ENCODE data around the gene ERCC3.
"Not testable (repeated sequence)": the region's sequence is repeated elsewhere in the genome, so short reads cannot be mapped to it uniquely, and the experiment has no call there.

Gene ERCC3

GRCh38 chr2:127288274-127288673, 5.7 kb downstream of the ERCC3 start:
- intact Hi-C loops (cut with DNase I), result loop anchor here (10.0 kb wide), 1 partner anchor 203 kb away; no protein-coding TSS in a partner anchor
- DNase-seq, result no peak

GRCh38 chr2:127283275-127283674, 10.7 kb downstream of the ERCC3 start:
- DNase-seq, result no peak
- intact Hi-C loops (cut with DNase I), result loop anchor here (10.0 kb wide), 1 partner anchor 198 kb away; no protein-coding TSS in a partner anchor

GRCh38 chr2:127280693-127281092, 13.3 kb downstream of the ERCC3 start:
- intact Hi-C loops (cut with DNase I), result loop anchor here (10.0 kb wide), 1 partner anchor 196 kb away; no protein-coding TSS in a partner anchor
- DNase-seq, result no peak

- intact Hi-C loops (cut with DNase I), result loop anchor here (10.0 kb wide), 1 partner anchor 195 kb away; no protein-coding TSS in a partner anchor
- no peak for DNase-seq
Observed at GRCh38 chr2:127279781-127280180, 14.2 kb downstream of the ERCC3 start.

GRCh38 chr2:127278959-127279358, 15.0 kb downstream of the ERCC3 start:
- intact Hi-C loops (cut with DNase I), result no loop called here
- peak in 1 of 42 donors; percentile 31 for DNase-seq

GRCh38 chr2:127277028-127277427, 16.9 kb downstream of the ERCC3 start:
- intact Hi-C loops (cut with DNase I), result no loop called here
- DNase-seq, result peak in 2 of 42 donors; percentile 14 to 31

- DNase-seq, result peak in 10 of 42 donors; percentile 11 to 42 (median 22)
- intact Hi-C loops (cut with DNase I), result no loop called here
Observed at GRCh38 chr2:127275789-127276188, 18.2 kb downstream of the ERCC3 start.

- intact Hi-C loops (cut with DNase I), result no loop called here
- peak in 25 of 42 donors; percentile 11 to 74 (median 39) for DNase-seq
Observed at GRCh38 chr2:127275356-127275755, 18.6 kb downstream of the ERCC3 start.

- intact Hi-C loops (cut with DNase I), result no loop called here
- no peak for DNase-seq
Observed at GRCh38 chr2:127270663-127271062, 23.3 kb downstream of the ERCC3 start.

GRCh38 chr2:127261804-127262406, 32.0 kb downstream of the ERCC3 start:
- no peak for DNase-seq
- intact Hi-C loops (cut with DNase I), result no loop called here

- intact Hi-C loops (cut with DNase I), result no loop called here
- no peak for DNase-seq
Observed at GRCh38 chr2:127259355-127259754, 34.6 kb downstream of the ERCC3 start.

- intact Hi-C loops (cut with DNase I), result no loop called here
- no peak for DNase-seq
Observed at GRCh38 chr2:127256866-127257265, 37.1 kb downstream of the ERCC3 start.

GRCh38 chr2:127256381-127256780, 37.6 kb downstream of the ERCC3 start:
- intact Hi-C loops (cut with DNase I), result no loop called here
- no peak for DNase-seq

- no peak for DNase-seq
- intact Hi-C loops (cut with DNase I), result no loop called here
Observed at GRCh38 chr2:127255721-127256120, 38.2 kb downstream of the ERCC3 start.

GRCh38 chr2:127255146-127255545, 38.8 kb downstream of the ERCC3 start:
- intact Hi-C loops (cut with DNase I), result no loop called here
- no peak for DNase-seq

GRCh38 chr2:127254386-127254981, 39.5 kb downstream of the ERCC3 start:
- DNase-seq, result no peak
- intact Hi-C loops (cut with DNase I), result no loop called here

GRCh38 chr2:127241184-127241583, 52.8 kb downstream of the ERCC3 start:
- intact Hi-C loops (cut with DNase I), result not testable (repeated sequence)

GRCh38 chr2:127239395-127239794, 54.5 kb downstream of the ERCC3 start:
- DNase-seq, result peak in 1 of 42 donors; percentile 4
- intact Hi-C loops (cut with DNase I), result no loop called here

More at GRCh38 chr2:127241184-127241583, 52.8 kb downstream of the ERCC3 start:
- DNase-seq, result not testable (repeated sequence)

GRCh38 chr2:127237768-127238167, 56.2 kb downstream of the ERCC3 start:
- DNase-seq; intact Hi-C loops (cut with DNase I): not testable (repeated sequence)

- no peak for DNase-seq
- intact Hi-C loops (cut with DNase I), result no loop called here
Observed at GRCh38 chr2:127235082-127235702, 58.8 kb downstream of the ERCC3 start.

Data from head of caudate nucleus (tissue), 42 donors.